Uterus (tissue), 2 donors: ENCODE data around the gene EXOC2.

ENCODE experiments used
- CTCF ChIP-seq, 4 experiments: fragments of 200-600 bp in 2 of 4; fragments of 450-650 bp in 2 of 4; sonication (generic) in 2 of 4; IDR thresholded peaks; one replicate each; pipeline ENCODE4 v1.5.1; 2016 to 2019; ENCODE audit warnings: antibody characterized with exemption in 4 of 4, mild to moderate bottlenecking in 2 of 4, moderate library complexity in 1 of 4
- POLR2A ChIP-seq, 2 donors: fragments of 450-650 bp; IDR thresholded peaks; one replicate each; pipeline ENCODE4 v1.6.1; 2016; ENCODE audit warnings: antibody characterized with exemption in 2 of 2, mild to moderate bottlenecking in 1 of 2, moderate library complexity in 1 of 2

DNA sequence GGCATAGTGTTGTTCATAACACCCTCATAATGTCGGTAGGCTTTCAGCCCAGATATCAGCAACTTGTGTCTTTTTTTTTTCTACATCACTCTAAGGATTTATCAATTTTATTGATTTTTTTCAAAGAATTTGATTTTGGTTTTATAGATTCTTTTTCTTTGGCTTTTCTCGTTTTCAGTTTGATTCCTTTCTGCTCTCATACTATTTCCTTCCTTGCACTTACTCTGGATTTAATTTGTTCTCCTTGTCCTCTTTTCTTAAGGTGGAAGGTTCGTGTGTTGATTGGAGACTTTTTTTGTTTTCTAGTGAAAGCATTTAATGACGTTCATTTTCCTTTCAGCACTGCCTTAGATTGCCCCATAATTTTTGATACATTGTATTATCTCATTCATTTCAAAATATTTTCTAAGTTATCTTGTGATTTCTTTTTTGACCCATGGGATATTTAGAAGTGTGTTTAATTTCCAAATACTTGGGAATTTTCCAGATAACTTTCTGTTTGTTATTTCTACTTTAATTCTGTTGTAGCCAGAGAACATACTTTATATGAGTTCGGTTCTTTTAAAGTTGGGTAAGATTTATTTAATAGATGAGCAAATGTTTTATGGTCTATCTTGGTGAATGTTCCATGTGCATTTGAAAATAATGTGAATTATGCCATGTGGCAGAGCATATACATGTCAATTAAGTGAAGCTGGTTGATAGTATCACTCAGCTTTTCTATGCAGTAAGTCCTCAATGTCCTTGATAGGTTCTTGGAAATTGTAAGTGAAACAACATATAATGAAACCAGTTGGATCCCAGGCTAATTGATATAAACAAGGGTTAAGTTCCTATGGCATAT, 238.6 kb downstream of the EXOC2 start:
- TF ChIP-seq CTCF (IDR thresholded peaks at IDR 0.05) = no peak
- no peak for TF ChIP-seq POLR2A (IDR thresholded peaks at IDR 0.05)
